ENCODE measurements around the gene IGSF21.

- TF ChIP-seq, protein P1, sequence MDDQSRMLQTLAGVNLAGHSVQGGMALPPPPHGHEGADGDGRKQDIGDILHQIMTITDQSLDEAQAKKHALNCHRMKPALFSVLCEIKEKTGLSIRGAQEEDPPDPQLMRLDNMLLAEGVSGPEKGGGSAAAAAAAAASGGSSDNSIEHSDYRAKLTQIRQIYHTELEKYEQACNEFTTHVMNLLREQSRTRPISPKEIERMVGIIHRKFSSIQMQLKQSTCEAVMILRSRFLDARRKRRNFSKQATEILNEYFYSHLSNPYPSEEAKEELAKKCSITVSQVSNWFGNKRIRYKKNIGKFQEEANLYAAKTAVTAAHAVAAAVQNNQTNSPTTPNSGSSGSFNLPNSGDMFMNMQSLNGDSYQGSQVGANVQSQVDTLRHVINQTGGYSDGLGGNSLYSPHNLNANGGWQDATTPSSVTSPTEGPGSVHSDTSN (IDR thresholded peaks at IDR 0.05): no peak
- TF ChIP-seq TAF1 (IDR thresholded peaks at IDR 0.05; ENCODE audit: borderline replicate concordance, low read depth, low read length): no peak
These were observed 154.3 kb downstream of the IGSF21 start for GRCh38 chr1:18261891-18262290.
